Measurements from ENCODE around the gene CD207.
A peak's percentile ranks its signal among the peaks of the same experiment; 100 is the strongest.

Gene CD207

DNA sequence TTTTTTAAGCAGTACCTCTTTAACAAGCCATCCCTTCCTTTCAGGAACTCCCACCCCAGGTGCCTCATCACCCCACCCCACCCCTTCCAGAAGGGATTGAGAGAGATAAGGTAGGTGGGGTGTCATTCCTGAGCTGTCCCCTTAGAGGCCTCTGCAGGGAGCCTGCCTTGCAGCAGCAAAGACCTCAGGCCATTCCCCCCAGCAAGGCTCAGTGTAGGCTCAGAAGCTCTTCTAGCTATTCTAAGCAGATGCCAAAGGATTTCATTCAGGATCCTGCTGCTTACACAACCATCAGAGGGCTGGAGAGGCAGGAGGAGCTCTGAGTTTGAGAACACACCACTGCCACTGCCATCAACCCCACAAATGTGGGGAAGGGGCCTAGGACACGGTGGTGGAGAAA lies 39.4 kb downstream of the CD207 start:
- DNase-seq (ENCODE audit: low read depth): no peak
- H3K4me3 ChIP-seq (ENCODE audit: low read length): no peak overlapping the region
- TF ChIP-seq, protein P1, sequence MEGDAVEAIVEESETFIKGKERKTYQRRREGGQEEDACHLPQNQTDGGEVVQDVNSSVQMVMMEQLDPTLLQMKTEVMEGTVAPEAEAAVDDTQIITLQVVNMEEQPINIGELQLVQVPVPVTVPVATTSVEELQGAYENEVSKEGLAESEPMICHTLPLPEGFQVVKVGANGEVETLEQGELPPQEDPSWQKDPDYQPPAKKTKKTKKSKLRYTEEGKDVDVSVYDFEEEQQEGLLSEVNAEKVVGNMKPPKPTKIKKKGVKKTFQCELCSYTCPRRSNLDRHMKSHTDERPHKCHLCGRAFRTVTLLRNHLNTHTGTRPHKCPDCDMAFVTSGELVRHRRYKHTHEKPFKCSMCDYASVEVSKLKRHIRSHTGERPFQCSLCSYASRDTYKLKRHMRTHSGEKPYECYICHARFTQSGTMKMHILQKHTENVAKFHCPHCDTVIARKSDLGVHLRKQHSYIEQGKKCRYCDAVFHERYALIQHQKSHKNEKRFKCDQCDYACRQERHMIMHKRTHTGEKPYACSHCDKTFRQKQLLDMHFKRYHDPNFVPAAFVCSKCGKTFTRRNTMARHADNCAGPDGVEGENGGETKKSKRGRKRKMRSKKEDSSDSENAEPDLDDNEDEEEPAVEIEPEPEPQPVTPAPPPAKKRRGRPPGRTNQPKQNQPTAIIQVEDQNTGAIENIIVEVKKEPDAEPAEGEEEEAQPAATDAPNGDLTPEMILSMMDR (IDR thresholded peaks at IDR 0.05; ENCODE audit: insufficient read depth, low read depth, low read length, missing control alignments): no peak

DNA sequence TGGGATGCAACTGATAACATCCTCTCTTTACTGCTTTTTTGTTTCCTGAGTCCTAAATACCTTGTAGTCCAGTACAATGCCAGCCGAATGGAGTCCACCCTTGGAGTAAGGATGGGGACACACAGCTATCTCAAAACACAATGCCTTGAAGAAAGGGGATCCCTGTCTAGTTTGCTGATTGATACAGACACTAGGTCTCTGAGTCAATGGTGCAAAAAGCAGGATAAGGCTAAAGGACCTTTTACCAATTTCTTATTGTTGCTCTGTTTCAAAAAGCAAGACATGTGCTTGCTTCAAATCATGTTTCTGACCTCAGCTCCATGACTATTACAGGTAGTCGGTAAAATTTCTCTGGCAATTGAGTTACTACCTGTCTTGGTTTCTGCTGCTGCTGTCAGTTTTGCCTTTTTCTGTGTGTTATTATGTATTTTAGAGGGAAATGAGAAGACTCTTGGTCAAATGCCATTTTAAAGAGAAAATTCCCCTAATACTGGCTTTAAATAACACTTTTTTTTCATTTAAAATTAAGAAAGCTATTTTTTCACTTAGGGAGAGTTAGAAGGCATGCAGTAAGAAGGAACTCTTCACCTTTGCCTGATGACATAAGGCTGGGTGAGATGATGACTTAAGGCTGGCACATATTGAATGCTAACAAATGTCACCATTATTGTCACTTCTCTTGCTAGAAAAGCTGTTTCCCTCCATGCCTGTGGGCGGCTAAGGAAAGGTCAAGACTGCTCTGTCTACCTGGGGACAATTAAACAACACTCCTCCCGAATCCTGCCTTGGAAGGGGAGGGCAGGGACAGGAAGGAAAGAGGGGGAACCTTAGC lies 40.2 kb downstream of the CD207 start:
- no peak for DNase-seq (ENCODE audit: low read depth)
- H3K4me3 ChIP-seq (ENCODE audit: low read length): no peak overlapping the region
- TF ChIP-seq, protein P1 (IDR thresholded peaks at IDR 0.05; ENCODE audit: insufficient read depth, low read depth, low read length, missing control alignments): no peak

DNA sequence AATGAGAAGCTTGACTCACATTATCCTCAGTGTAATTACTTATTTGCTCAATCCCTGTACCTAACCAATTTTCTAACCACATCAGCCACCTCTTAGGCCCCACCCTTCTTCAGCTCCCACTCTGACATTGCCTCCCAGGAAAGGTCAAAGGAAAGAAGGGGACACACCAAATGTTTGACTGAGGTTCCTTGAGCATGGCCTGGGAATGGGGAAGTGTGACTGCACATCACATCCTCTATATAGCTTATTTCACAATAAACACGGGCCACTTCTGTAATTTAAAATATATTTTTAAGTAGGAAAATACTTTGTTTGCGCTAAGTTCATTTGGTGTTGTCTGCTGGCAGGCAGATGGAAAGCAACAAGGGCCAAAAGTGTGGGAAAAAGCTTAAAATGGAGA lies 42.2 kb downstream of the CD207 start:
- TF ChIP-seq, protein P1 (IDR thresholded peaks at IDR 0.05; ENCODE audit: insufficient read depth, low read depth, low read length, missing control alignments): no peak
- no peak overlapping the region for H3K4me3 ChIP-seq (ENCODE audit: low read length)
- DNase-seq (ENCODE audit: low read depth): no peak

DNA sequence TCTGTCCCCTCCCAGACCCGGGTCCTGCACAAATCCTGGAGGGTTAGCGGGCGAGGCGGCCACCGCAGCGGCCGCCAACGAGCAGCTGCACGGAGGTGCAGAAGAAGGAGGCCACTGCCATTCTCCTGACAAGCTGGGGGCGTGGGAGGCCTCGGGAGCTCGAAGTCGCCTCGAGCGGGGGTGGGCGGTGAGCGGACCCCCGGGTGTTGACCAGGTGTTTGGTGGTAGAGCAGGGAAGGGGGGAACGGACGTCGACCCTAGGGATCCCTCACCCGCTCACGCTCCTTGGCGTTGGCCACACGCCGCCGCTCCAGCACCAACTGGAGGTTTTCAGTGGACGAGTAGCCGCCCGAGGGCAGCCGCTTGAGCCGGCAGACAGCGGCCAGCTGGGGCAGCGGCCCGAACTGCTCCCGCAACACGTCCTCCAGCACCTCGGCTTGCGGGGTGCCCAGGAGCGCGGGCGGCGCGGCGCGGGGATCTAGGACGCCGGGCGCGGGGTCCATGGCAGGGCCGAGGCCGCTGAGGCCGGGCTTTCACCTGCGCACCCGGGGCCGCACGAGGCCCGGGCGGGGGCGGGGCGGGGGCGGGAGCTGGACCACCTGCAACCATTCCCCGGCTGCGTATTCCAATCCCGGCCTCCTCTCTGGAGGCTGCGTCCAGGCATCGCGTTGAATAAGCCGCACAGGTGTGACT lies 45.3 kb downstream of the CD207 start, which contains the start of gene FIGLA:
Gene FIGLA, minus strand, starts transcription at position 508 of the 693 bp plus-strand sequence. Its CDS starts 5 bp downstream, at position 503.
- TF ChIP-seq, protein P1 (IDR thresholded peaks at IDR 0.05; ENCODE audit: insufficient read depth, low read depth, low read length, missing control alignments): no peak
- DNase-seq (ENCODE audit: low read depth): no peak
- no peak within 1 kb of the TSS for H3K4me3 ChIP-seq (ENCODE audit: low read length)

DNA sequence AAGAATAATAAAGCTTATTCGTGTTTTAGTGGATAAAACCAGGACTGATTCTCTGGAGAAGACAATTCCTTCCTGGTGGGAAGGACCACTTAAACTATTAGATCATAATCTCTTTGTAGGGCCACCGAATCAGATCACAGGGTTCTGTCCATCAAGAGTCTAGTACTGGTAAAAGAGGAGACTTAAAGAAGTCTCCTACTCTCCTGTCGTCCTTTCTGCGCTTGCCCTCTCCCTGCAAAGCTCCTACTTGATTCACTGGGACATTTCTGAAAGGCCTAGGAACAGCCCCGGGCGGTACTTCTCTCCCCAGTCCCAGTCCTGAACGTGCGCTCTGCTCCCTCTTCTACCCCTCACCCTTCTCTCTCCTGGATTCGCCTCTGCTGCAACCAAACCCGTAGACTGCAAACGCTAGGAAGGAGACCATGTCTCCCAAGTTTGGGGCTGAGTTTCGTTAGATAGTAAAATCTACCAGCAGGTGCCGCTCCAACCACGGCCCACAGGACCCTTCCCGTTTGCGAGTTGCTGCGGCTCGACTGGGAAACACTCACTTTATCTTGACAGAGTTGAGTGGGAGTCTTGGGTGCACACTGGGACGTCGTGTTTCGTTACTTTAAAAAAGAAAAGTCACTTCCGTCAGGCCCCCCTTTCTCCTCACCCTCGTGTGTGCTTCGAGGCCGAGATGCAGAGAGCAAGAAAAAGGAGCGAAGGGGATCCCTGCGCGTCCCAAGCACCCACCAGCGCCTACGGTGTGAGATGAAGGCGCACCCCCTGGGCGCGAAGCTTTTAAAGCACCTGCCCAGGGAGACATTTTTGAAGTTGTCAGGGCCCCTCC lies 46.1 kb downstream of the CD207 start:
- TF ChIP-seq, protein P1 (IDR thresholded peaks at IDR 0.05; ENCODE audit: insufficient read depth, low read depth, low read length, missing control alignments): peak; percentile 66
- no peak overlapping the region for H3K4me3 ChIP-seq (ENCODE audit: low read length)
- peak; percentile 65 for DNase-seq (ENCODE audit: low read depth)

DNA sequence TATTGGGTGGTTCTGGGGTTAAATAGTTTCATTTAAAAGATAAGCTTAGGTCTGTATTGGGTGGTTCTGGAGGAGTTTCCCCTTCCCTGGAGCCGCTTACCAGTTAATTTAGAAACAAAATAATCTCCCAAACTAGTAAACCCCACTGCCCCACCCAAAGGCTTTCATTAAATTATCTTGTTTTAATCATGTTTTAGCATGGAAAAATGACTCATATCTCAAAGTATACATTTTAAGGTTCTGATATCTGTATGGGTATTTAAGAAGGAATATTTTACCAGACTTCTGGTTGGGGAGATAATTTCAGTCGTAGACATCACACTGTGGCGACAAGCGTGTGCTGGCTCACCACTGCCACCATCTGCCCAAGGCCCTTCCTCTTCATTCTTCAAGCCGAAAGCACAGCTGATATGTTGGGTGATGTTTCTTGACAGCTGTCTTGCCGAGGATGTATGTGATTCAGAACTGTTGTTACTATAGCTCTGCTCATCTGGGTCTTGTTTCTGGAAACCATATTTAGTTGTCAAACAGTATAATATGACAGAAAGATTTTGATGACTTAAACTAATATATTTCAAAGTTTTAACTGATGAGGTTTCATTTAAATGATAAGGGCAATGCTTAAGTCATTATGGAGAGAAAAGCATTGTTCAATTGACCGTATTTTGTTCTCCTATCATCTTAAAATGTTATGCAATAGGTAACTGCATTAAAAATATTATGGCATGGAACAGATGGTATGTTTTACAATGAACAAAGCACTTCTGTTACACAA lies 50.3 kb downstream of the CD207 start:
- TF ChIP-seq, protein P1 (IDR thresholded peaks at IDR 0.05; ENCODE audit: insufficient read depth, low read depth, low read length, missing control alignments): peak; percentile 54
- peak; percentile 59 for DNase-seq (ENCODE audit: low read depth)
- no peak overlapping the region for H3K4me3 ChIP-seq (ENCODE audit: low read length)
